Dedifferentiated amniotic fluid mesenchymal stem cell (primary cell): Measurements from ENCODE around the gene HDAC4.
A peak's percentile ranks its signal among the peaks of the same experiment; 100 is the strongest.
"Not testable (repeated sequence)": the region's sequence is repeated elsewhere in the genome, so short reads cannot be mapped to it uniquely, and the experiment has no call there.

Source experiments
- DNase-seq: peaks from one replicate; pipeline ENCODE4 v3.0.0-alpha.2; 2016; ENCODE audit errors: extremely low spot score

The HDAC4 gene

DNA sequence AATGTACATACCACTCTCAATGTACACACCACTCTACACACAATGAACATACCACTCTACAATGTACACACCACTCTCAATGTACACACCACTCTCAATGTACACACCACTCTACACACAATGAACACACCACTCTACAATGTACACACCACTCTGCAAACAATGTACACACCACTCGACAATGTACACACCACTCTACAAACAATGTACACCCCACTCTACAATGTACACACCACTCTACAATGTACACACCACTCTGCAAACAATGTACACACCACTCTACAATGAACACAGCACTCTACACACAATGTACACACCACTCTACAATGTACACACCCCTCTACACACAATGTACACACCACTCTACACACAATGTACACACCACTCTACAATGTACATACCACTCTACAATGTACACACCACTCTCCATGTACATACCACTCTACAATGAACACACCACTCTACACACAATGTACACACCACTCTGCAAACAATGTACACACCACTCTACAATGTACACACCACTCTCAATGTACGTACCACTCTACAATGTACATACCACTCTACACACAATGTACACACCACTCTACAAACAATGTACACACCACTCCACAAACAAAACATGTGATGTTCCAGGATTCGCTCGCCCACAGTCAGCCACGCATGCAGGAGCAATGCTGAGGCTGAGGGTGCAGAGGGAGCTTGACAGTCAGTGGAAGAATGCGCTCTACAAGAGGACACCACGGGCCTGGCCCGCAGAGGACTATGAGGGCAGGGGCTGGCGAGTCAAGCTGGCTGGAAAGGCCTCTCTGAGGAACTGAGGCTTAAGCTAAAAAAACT is 118.2 kb downstream of the HDAC4 start:
- DNase-seq: no peak

DNA sequence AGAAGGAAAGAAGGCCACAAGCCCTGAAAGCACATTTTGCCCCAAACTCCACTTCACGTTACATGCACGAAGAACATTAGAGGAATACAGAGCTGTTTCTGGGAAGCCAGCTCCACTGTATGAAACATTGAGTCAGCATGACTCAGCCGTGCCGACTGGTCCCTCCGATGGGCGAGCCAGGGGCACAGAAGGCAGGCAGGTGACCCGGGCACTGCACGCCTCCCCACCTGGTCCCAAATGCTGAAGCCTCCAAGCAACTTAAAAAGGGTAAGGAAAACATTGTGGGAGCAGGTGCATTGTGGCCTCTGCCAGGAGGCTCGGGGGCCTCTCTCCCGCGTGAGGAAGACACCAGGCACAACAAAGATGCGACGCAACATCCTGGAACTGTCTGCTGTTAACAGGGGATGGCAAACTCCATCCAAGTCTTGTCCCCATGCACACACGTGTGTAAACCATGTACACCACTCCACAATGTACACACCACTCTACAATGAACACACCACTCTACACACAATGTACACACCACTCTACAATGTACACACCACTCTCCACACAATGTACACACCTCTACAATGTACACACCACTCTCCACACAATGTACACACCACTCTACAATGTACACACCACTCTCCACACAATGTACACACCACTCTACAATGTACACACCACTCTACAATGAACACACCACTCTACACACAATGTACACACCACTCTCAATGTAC is 120.4 kb downstream of the HDAC4 start:
- not testable (repeated sequence) for DNase-seq

GRCh38 chr2:239279508-239280295 is 121.1 kb downstream of the HDAC4 start:
- DNase-seq: no peak

DNA sequence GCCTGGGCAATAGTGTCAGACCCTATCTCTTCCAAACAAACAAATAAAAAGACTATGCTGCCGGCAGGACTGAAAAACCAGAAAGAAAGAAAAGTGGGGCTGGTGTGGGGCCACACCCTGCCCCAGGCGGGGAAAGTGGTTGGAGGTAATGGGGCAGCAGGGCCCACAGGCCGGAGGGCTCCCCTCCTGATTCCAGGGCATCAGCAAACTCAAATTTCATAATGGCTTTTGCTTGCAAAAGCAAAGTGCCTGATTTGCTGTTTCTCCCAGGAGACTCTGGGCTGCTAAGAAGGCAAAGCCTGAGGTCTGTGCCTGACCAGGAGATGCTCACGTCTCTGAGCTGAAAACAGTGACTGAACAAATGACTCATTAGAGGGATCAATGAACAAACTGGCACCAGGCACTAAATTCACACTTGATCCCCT is 121.9 kb downstream of the HDAC4 start:
- no peak for DNase-seq

DNA sequence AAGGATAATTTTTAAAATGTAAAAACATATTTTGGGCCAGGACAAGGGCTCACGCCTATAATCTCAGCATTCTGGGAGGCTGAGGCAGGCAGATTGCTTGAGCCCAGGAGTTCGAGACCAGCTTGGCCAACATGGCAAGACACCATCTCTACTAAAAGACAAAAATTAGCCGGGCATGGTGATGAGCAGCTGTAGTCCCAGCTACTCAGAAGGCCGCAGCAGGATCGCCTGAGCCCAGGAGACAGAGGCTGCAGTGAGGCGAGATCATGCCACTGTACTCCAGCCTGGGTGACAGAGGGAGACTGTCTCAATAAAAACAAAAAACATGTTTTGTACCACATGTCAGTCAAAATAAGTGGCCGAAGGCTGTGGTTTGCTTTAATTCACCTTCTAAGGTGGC is 122.5 kb downstream of the HDAC4 start:
- no peak for DNase-seq

GRCh38 chr2:239277401-239278085 is 123.3 kb downstream of the HDAC4 start:
- no peak for DNase-seq

- no peak for DNase-seq
Observed at GRCh38 chr2:239276851-239277250, 124.0 kb downstream of the HDAC4 start.

GRCh38 chr2:239275847-239276831 is 124.7 kb downstream of the HDAC4 start:
- peak; percentile 46 for DNase-seq

GRCh38 chr2:239275044-239275685 is 125.7 kb downstream of the HDAC4 start:
- peak; percentile 95 for DNase-seq

DNA sequence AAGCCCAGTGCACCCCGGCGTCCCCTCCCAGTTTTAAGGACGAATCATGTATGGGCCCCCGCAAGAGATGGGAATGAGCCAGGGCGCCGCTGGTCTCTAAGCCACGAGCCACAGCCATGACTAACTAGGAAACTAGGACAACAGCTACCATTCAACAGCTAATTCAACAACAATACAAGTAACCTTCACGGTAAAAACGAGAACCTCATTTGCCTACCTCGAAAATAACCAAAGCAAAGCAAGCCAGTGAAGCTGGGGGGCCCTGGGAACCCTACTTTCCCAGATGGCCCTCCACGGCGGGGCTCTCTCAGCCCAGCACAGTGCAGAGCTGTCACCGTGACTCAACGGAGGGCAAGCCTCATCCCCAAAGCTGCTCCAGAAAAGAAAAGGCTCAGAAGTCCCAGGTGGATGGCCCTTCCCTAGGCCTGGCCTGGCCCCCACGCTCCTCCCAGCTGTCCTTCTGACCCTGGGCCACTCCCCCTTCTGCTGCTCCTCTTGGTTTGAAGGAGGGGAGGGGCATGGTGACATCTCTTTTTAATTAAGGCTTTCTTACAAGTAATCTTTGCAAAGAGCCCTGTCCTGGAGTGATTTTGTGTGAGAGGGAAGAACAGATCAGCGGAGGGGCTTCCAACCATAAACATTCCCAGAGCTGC is 126.3 kb downstream of the HDAC4 start:
- DNase-seq: peak; percentile 35

DNA sequence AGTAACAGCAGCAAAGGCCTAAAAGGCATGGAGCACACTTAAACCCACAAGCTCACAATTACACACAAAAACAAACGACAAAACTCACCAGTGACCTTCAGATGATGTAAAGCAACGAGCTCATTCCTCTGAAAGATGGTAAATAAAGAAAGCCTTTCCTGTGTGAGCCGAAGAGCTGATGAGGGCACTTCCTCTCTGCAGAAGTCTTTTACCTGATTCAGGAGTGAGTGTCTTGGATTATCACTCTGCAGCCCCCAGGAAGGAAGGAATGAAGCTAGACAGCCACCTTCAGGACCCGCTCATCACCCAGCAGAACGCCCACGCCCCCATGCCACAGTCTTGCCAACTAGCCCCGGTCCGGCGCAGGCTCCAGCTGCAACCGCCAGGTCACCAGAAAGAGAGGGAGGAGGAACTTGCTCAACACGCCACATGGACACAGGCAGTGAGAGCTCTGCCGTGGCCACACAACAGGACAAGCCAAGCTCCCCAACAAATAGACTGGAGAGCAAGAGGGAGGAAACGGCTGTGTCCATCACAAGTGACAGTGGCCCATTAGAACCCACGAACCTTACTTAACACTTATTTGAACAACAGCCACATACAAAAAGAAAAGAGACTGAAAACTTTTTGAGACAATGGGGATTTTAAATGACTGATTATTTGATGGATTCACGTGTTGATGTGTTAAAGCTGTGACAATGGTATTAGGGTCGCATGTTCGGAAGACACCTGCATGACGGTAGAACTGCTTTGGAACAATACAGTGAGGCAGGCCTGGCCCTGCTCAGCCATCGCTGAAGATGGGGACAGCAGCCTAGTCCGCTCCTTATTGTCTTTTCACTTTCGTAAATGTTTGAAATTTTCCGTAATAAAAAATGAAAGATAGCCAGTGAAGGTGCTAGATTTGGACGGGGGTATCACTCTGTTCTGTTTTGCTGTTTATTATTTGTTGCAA is 127.3 kb downstream of the HDAC4 start:
- DNase-seq: no peak

GRCh38 chr2:239272626-239273025 is 128.2 kb downstream of the HDAC4 start:
- DNase-seq: no peak

- no peak for DNase-seq
Observed at GRCh38 chr2:239271882-239272281, 128.9 kb downstream of the HDAC4 start.

GRCh38 chr2:239271471-239271870 is 129.3 kb downstream of the HDAC4 start:
- DNase-seq: no peak

DNA sequence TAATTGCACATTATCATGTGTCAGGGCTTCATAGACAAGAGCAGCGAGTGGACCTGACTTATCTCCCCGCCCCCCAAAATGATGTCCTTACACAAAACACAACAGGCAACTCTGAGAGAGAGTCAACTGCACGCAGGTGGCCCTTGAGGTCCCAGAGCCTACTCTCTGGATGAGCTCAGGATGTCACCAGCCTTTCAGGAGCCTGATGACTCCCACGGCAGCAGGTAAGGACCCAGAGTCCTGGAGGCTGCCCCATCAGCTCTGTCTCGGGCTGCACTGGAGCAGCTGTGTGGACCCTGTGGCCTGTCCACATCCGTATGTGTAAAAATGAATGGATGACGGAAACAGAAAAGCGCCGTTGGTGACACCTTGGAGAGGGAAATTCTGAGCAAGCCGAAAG is 130.9 kb downstream of the HDAC4 start:
- DNase-seq: no peak

GRCh38 chr2:239269173-239269885 is 131.5 kb downstream of the HDAC4 start:
- no peak for DNase-seq

DNA sequence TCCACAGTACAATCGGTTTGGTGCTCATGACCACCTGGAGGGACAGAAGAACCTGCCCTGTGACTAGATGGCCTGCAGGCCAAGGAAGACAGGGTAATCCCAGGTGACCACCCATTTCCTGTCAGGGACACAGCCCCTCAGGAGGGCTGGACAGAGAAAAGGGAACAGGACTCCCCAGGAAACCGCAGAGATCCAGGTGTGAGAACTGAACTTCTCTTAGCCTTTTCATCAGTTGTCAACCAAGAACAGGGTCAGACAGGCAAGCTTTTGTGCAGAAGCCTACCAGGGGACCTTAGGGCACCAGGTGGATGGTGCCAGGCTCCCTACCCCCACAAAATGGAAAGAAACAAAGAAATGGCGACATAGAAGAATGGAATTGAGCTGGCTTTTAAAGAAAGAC is 132.3 kb downstream of the HDAC4 start:
- no peak for DNase-seq

- DNase-seq: no peak
Observed at GRCh38 chr2:239268082-239268481, 132.7 kb downstream of the HDAC4 start.
